HL-60 (cell line): ENCODE measurements around the gene KRCC1.

Experiments used
- DNase-seq, 2 experiments: peaks; one replicate each; pipeline ENCODE4 v3.0.0-alpha.2; 2010 to 2020; ENCODE audit warnings: low read depth in 1 of 2, low spot score in 1 of 2
- H3K27ac ChIP-seq: fragments of 250-450 bp; sonication (Bioruptor Pico); replicated peaks from 2 replicates; pipeline ENCODE4 v1.5.1; 2020; ENCODE audit warnings: mild to moderate bottlenecking, moderate library complexity
- H3K27me3 ChIP-seq: fragments of 250-450 bp; sonication (Bioruptor Pico); 2 replicates; pipeline ENCODE4 v1.5.1; 2021; ENCODE audit warnings: mild to moderate bottlenecking, moderate library complexity; ENCODE audit not compliant: insufficient read depth, poor library complexity, severe bottlenecking
- H3K4me3 ChIP-seq: replicated peaks from 2 replicates; pipeline ENCODE4 v1.5.1; 2011; ENCODE audit warnings: mild to moderate bottlenecking, control low read depth, low read length; ENCODE audit not compliant: insufficient read depth
- CTCF ChIP-seq: IDR thresholded peaks from one replicate; pipeline ENCODE4 v1.5.1; 2011; ENCODE audit warnings: low read length, control low read depth, inconsistent platforms; ENCODE audit not compliant: insufficient read depth
- GABPA ChIP-seq: IDR thresholded peaks from 2 replicates; pipeline ENCODE4 v1.6.1; 2012; ENCODE audit warnings: low read depth
- POLR2AphosphoS5 ChIP-seq: IDR thresholded peaks from 2 replicates; pipeline ENCODE4 v1.6.1; 2012; ENCODE audit warnings: low read depth
- REST ChIP-seq: IDR thresholded peaks from 2 replicates; pipeline ENCODE4 v1.6.1; 2012; ENCODE audit warnings: low read depth; ENCODE audit not compliant: insufficient replicate concordance
- SPI1 ChIP-seq: IDR thresholded peaks from 2 replicates; pipeline ENCODE4 v1.6.1; 2012; ENCODE audit warnings: low read depth, mild to moderate bottlenecking, borderline replicate concordance

The KRCC1 gene

GRCh38 chr2:88036182-88036581 is 19.4 kb downstream of the KRCC1 start:
- no peak for TF ChIP-seq REST
- no peak for TF ChIP-seq SPI1
- no peak for TF ChIP-seq GABPA
- TF ChIP-seq POLR2AphosphoS5: no peak
- no peak for TF ChIP-seq CTCF
- no peak overlapping the region for H3K27ac ChIP-seq

DNA sequence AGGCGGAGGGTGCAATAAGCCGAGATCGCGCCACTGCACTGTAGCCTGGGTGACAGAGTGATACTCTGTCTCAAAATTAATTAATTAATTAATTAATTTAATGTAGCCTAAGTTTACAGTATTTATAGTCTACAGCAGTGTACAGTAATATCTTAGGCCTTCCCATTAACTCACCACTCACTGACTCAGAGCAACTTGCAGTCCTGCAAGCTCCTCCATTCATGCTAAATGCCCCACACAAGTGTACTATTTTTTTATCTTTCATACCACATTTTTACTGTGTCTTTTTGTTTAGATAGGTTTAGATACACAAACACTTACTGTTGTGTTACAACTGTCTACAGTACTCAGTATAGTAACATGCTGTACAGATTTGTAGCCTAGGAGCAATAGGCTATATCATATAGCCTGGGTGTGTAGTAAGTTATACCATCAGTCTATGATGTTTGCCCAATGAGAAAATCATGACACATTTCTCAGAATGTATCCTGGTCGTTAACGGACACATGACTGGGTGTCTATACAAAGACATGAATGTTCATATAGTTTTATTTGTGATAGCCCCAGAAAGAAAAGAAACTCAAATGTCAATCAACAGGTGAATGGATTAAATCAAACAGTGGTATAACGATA is 23.4 kb downstream of the KRCC1 start:
- TF ChIP-seq POLR2AphosphoS5: no peak
- TF ChIP-seq GABPA: no peak
- TF ChIP-seq CTCF: no peak
- TF ChIP-seq REST: no peak
- TF ChIP-seq SPI1: no peak
- no peak overlapping the region for H3K27ac ChIP-seq
- H3K4me3 ChIP-seq: no peak overlapping the region
- DNase-seq: no peak
- H3K27me3 ChIP-seq: no peaks in the 10 kb centered on the region

More at GRCh38 chr2:88036182-88036581, 19.4 kb downstream of the KRCC1 start:
- Histone ChIP-seq H3K4me3 (no peak overlapping the region), H3K27me3 (no peaks in the 10 kb centered on the region)
- DNase-seq: no peak

DNA sequence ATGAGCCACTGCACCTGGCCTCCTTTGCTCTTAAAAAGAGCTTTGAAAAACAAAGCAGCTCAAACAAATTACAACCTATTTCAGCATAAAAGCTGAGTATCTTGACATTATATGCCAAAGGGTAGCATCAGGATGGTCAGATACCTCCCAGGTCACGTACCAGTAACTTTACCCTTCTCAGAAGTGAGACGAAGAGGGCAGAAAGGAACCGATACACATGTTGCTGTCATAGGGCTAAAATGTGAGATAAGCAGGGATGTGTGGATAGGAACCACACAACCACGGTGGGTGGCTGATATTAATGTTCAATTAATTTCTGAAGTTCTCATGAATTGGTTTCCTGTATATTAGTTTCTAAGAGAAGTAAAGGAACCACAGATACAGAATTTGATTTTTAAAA is 26.7 kb downstream of the KRCC1 start:
- no peaks in the 10 kb centered on the region for H3K27me3 ChIP-seq
- no peak for DNase-seq
- no peak overlapping the region for H3K4me3 ChIP-seq
- H3K27ac ChIP-seq: no peak overlapping the region
- TF ChIP-seq GABPA (no peak), POLR2AphosphoS5 (no peak), CTCF (no peak), REST (no peak), SPI1 (no peak)
